ENCODE measurements around the gene NCS1. TPM values are rescaled to one million over a fixed set of nuclear protein-coding genes. Genes with fewer than 3 reads are reported as not detected.

The NCS1 gene
- total RNA-seq, 1 experiment from 2014 or later = 68.7 TPM

DNA sequence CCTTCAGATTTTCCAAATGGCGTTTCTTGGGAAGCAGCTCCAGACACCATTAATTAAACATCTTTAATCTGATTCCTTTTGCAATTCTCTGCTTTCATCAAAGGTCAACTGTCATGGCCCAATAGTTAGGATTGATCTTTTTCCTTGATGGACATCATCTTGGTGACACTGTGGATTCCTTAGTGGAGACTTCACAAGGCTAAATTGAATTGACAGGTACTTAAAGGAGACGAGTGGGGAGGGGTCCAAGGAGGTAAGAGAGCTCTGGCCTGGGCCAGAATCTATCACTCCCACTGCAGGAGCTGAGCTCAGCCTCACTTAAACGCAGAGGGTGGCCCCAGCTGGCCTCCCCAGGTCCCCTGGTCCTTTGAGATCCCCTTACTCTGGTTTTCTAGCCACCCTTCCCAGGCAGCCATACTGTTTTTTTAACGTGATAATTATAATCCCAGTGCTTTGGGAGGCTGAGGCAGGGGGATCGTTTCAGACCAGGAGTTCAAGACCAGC, 83.5 kb downstream of the NCS1 start:
- Histone ChIP-seq H3K4me1 (ENCODE audit: control insufficient read depth in 1 of 2, insufficient read depth in 2 of 2, low read length in 2 of 2) (no peaks in the 10 kb centered on the region), H3K27ac (ENCODE audit: low read depth, low read length) (no peak overlapping the region), H3K27me3 (ENCODE audit: insufficient read depth, low read length) (peaks cover 7% of the 10 kb centered on the region; the same call in 1 of the 2 replicates), H2AFZ (ENCODE audit: low read depth, low read length, poor library complexity, severe bottlenecking) (no peak overlapping the region), H4K20me1 (ENCODE audit: insufficient read depth) (no peaks in the 10 kb centered on the region), H3K9me2 (ENCODE audit: insufficient read depth) (no peaks in the 10 kb centered on the region), H3K4me3 (replicated peaks in 1 of 2; ENCODE audit: low read depth in 1 of 2, low read length in 2 of 2) (no peak overlapping the region), H3K79me2 (ENCODE audit: insufficient read depth, low read length) (no peaks in the 10 kb centered on the region), H3K4me2 (ENCODE audit: low read length) (no peak overlapping the region), H3K36me3 (ENCODE audit: control insufficient read depth in 1 of 2, insufficient read depth in 2 of 2, low read length in 2 of 2) (no peaks in the 10 kb centered on the region), H3K9me3 (ENCODE audit: control insufficient read depth in 1 of 2, insufficient read depth in 1 of 2, low read depth in 1 of 2, low read length in 2 of 2) (no peaks in the 10 kb centered on the region), H3K9ac (ENCODE audit: low read length) (no peak overlapping the region)
- ATAC-seq = no peak
- RAD21 ChIA-PET (ENCODE audit: low non-redundant PET in 1 of 2, low total read pairs in 2 of 2, uncharacterized antibody in 2 of 2, unreplicated experiment in 2 of 2) = no interaction called here
- CTCF ChIA-PET = no interaction called here
- BruUV-seq (replicated peaks) = no TSS peak
- POLR2A ChIA-PET = no interaction called here
- DNase-seq (ENCODE audit: low read depth, low spot score) = no peak
- intact Hi-C loops (cut with micrococcal nuclease) = loop anchor here (5.0 kb wide), 1 partner anchor 87 kb away; no protein-coding TSS in a partner anchor
- no peak for TF ChIP-seq ELF1 (IDR thresholded peaks at IDR 0.05; ENCODE audit: borderline replicate concordance, low read depth)
- no peak for TF ChIP-seq FOSL1 (IDR thresholded peaks at IDR 0.05; ENCODE audit: low read depth)
- TF ChIP-seq POLR2AphosphoS5 (IDR thresholded peaks at IDR 0.05; ENCODE audit: low read depth, low read length) = no peak
- no peak for TF ChIP-seq SRF (IDR thresholded peaks at IDR 0.05; ENCODE audit: low read depth)
- no peak for TF ChIP-seq REST (IDR thresholded peaks at IDR 0.05; ENCODE audit: low read depth)
- TF ChIP-seq EGR1 (IDR thresholded peaks at IDR 0.05; ENCODE audit: low read depth) = no peak
- no peak for TF ChIP-seq CEBPB (IDR thresholded peaks at IDR 0.05; ENCODE audit: low read depth)
- TF ChIP-seq, protein P1, sequence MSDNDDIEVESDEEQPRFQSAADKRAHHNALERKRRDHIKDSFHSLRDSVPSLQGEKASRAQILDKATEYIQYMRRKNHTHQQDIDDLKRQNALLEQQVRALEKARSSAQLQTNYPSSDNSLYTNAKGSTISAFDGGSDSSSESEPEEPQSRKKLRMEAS (IDR thresholded peaks at IDR 0.05) = no peak
- TF ChIP-seq, protein P2, sequence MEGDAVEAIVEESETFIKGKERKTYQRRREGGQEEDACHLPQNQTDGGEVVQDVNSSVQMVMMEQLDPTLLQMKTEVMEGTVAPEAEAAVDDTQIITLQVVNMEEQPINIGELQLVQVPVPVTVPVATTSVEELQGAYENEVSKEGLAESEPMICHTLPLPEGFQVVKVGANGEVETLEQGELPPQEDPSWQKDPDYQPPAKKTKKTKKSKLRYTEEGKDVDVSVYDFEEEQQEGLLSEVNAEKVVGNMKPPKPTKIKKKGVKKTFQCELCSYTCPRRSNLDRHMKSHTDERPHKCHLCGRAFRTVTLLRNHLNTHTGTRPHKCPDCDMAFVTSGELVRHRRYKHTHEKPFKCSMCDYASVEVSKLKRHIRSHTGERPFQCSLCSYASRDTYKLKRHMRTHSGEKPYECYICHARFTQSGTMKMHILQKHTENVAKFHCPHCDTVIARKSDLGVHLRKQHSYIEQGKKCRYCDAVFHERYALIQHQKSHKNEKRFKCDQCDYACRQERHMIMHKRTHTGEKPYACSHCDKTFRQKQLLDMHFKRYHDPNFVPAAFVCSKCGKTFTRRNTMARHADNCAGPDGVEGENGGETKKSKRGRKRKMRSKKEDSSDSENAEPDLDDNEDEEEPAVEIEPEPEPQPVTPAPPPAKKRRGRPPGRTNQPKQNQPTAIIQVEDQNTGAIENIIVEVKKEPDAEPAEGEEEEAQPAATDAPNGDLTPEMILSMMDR (IDR thresholded peaks at IDR 0.05 in 2 of 3, conservative IDR thresholded peaks at IDR 0.05 in 1 of 3; ENCODE audit: borderline replicate concordance in 1 of 3, insufficient read depth in 1 of 3, low read depth in 2 of 3, low read length in 2 of 3) = no peak
- no peak for TF ChIP-seq TCF7L2 (IDR thresholded peaks at IDR 0.05; ENCODE audit: borderline replicate concordance, extremely low read depth, insufficient read depth, insufficient read length)
